Progenitor cell of endocrine pancreas (in vitro differentiated cells): ENCODE data around the gene ZNF662. TPM values are rescaled to one million over a fixed set of nuclear protein-coding genes. Genes with fewer than 3 reads are reported as not detected.

Experiments
- DNase-seq: peaks from one replicate; pipeline ENCODE4 v3.0.0; 2021; ENCODE audit warnings: low spot score; ENCODE audit not compliant: unreplicated experiment
- H3K27ac Mint-ChIP-seq: 2 replicates; pipeline ENCODE4 v1.8.0; 2021; ENCODE audit warnings: mild to moderate bottlenecking, moderate library complexity, mixed read lengths
- H3K27me3 Mint-ChIP-seq: 2 replicates; pipeline ENCODE4 v1.8.0; 2021; ENCODE audit warnings: mixed read lengths
- H3K36me3 Mint-ChIP-seq: 2 replicates; pipeline ENCODE4 v1.8.0; 2022; ENCODE audit warnings: mixed read lengths; ENCODE audit not compliant: insufficient read depth
- H3K4me1 Mint-ChIP-seq: 2 replicates; pipeline ENCODE4 v1.8.0; 2021; ENCODE audit warnings: low read depth, mixed read lengths
- H3K4me3 Mint-ChIP-seq: 2 replicates; pipeline ENCODE4 v1.8.0; 2021; ENCODE audit warnings: low read depth, mild to moderate bottlenecking, moderate library complexity, mixed read lengths
- H3K9me3 Mint-ChIP-seq: 2 replicates; pipeline ENCODE4 v1.8.0; 2021; ENCODE audit warnings: low read depth, mixed read lengths
- CTCF ChIP-seq: fragments of 200-600 bp; sonication (generic); IDR thresholded peaks from one replicate; pipeline ENCODE4 v1.5.0; 2021; ENCODE audit warnings: antibody characterized with exemption, mild to moderate bottlenecking; ENCODE audit not compliant: unreplicated experiment
- total RNA-seq: library from RNA; stranded (reverse); gene quantifications from 2 replicates; pipeline ENCODE4 v1.2.1, GENCODE V29; 2021

Gene ZNF662
- total RNA-seq, 1 donor from 2014 or later, result 0.65 TPM

GRCh38 chr3:42875325-42876151 is 30.4 kb upstream of the ZNF662 start, which contains the start of gene CYP8B1:
Gene CYP8B1, minus strand, starts transcription at chr3:42875879. Its CDS starts 63 bp downstream, at chr3:42875816.
- TF ChIP-seq CTCF, result no peak
- Mint-ChIP-seq H3K27ac (no peak within 1 kb of the TSS), H3K27me3 (peaks cover 14% of the 10 kb centered on the region), H3K36me3 (no peaks in the 10 kb centered on the region), H3K4me3 (no peak within 1 kb of the TSS), H3K4me1 (peaks cover 22% of the 10 kb centered on the region), H3K9me3 (no peaks in the 10 kb centered on the region)
- DNase-seq, result no peak

- no peak overlapping the region for H3K4me3 Mint-ChIP-seq
- peaks cover 14% of the 10 kb centered on the region for H3K27me3 Mint-ChIP-seq
- no peaks in the 10 kb centered on the region for H3K9me3 Mint-ChIP-seq
- TF ChIP-seq CTCF, result no peak
- no peak overlapping the region for H3K27ac Mint-ChIP-seq
- DNase-seq, result no peak
- H3K36me3 Mint-ChIP-seq, result no peaks in the 10 kb centered on the region
- H3K4me1 Mint-ChIP-seq, result peaks cover 26% of the 10 kb centered on the region
Measured at GRCh38 chr3:42876401-42876800, 29.5 kb upstream of the ZNF662 start.

- DNase-seq, result no peak
- Mint-ChIP-seq H3K27me3 (peaks cover 14% of the 10 kb centered on the region), H3K36me3 (no peaks in the 10 kb centered on the region), H3K4me3 (no peak overlapping the region), H3K9me3 (no peaks in the 10 kb centered on the region), H3K4me1 (peaks cover 26% of the 10 kb centered on the region), H3K27ac (peak overlapping the region; percentile 68)
- TF ChIP-seq CTCF, result no peak
Measured at GRCh38 chr3:42876940-42877720, 28.8 kb upstream of the ZNF662 start.

- H3K36me3 Mint-ChIP-seq, result no peaks in the 10 kb centered on the region
- H3K9me3 Mint-ChIP-seq, result no peaks in the 10 kb centered on the region
- peaks cover 26% of the 10 kb centered on the region for H3K4me1 Mint-ChIP-seq
- no peak for DNase-seq
- no peak for TF ChIP-seq CTCF
- H3K27ac Mint-ChIP-seq, result no peak overlapping the region
- H3K4me3 Mint-ChIP-seq, result no peak overlapping the region
- H3K27me3 Mint-ChIP-seq, result peaks cover 9% of the 10 kb centered on the region
Measured at GRCh38 chr3:42877881-42878280, 28.1 kb upstream of the ZNF662 start.

GRCh38 chr3:42880183-42880582 is 25.8 kb upstream of the ZNF662 start:
- no peak for DNase-seq
- H3K4me1 Mint-ChIP-seq, result peaks cover 31% of the 10 kb centered on the region
- H3K9me3 Mint-ChIP-seq, result no peaks in the 10 kb centered on the region
- peak overlapping the region; percentile 82 for H3K4me3 Mint-ChIP-seq
- peak overlapping the region; percentile 18 for H3K27ac Mint-ChIP-seq
- H3K36me3 Mint-ChIP-seq, result no peaks in the 10 kb centered on the region
- TF ChIP-seq CTCF, result no peak
- H3K27me3 Mint-ChIP-seq, result peaks cover 7% of the 10 kb centered on the region
